Inflammatory macrophage (primary cell): ENCODE data around the gene ZSCAN25.
A peak's percentile ranks its signal among the peaks of the same experiment; 100 is the strongest.
"Not testable (repeated sequence)": the region's sequence is repeated elsewhere in the genome, so short reads cannot be mapped to it uniquely, and the experiment has no call there.

Experiments used
- DNase-seq, 2 donors: peaks; one replicate each; pipeline ENCODE4 v3.0.0-alpha.2; 2020 to 2022

The ZSCAN25 gene

GRCh38 chr7:99651290-99651689 lies 34.5 kb downstream of the ZSCAN25 start:
- DNase-seq: no peak

DNA sequence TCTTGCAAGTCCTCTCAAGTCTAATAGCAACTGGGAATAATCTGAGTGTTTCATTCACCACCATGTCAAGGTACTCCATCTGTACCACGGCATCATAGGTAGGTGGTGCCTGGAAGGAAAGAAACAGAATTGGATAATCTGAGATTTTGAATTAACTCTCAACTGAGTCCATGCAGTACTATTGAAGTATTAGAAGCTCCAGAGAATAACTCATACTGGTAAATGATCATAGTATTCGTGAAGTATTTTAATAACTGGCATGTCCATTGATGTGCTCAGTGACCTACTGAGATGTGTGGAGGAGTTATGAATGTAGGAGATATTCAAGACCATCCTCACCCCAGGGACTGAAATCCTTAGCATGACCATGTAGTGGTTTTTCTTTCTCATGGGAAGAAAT lies 35.9 kb downstream of the ZSCAN25 start:
- DNase-seq: no peak

DNA sequence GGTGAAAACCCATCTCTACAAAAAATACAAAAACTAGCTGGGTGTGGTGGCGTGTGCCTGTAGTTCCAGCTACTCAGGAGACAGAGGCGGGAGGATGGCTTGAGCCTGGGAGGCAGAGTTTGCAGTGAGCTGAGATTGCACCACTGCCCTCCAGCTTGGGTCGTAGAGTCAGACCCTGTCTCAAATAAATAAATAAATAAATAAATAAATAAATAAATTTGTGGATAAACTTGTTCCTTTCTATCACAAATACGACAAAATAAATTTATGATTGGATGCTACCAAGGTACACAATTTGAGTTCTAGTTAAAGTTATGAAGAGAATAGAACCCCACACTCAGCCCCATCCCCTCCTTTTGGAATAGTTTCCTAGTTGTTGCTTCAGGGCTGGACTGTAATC lies 36.5 kb downstream of the ZSCAN25 start:
- not testable (repeated sequence) for DNase-seq

- no peak for DNase-seq
Measured at GRCh38 chr7:99653754-99654153, 37.0 kb downstream of the ZSCAN25 start.

DNA sequence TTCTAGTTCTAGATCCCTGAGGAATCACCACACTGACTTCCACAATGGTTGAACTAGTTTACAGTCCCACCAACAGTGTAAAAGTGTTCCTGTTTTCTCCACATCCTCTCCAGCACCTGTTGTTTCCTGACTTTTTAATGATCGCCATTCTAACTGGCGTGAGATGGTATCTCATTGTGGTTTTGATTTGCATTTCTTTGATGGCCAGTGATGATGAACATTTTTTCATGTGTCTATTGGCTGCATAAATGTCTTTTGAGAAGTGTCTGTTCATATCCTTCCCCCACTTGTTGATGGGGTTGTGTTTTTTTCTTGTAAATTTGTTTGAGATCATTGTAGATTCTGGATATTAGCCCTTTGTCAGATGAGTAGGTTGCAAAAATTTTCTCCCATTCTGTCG lies 37.9 kb downstream of the ZSCAN25 start:
- not testable (repeated sequence) for DNase-seq

DNA sequence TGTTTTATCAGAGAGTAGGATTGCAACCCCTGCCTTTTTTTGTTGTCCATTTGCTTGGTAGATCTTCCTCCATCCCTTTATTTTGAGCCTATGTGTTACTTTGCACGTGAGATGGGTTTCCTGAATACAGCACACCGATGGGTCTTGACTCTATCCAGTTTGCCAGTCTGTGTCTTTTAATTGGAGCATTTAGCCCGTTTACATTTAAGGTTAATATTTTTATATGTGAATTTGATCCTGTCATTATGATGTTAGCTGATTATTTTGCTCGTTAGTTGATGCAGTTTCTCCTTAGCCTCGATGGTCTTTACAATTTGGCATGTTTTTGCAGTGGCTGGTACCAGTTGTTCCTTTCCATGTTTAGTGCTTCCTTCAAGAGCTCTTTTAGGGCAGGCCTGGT lies 41.1 kb downstream of the ZSCAN25 start:
- DNase-seq: not testable (repeated sequence)

DNA sequence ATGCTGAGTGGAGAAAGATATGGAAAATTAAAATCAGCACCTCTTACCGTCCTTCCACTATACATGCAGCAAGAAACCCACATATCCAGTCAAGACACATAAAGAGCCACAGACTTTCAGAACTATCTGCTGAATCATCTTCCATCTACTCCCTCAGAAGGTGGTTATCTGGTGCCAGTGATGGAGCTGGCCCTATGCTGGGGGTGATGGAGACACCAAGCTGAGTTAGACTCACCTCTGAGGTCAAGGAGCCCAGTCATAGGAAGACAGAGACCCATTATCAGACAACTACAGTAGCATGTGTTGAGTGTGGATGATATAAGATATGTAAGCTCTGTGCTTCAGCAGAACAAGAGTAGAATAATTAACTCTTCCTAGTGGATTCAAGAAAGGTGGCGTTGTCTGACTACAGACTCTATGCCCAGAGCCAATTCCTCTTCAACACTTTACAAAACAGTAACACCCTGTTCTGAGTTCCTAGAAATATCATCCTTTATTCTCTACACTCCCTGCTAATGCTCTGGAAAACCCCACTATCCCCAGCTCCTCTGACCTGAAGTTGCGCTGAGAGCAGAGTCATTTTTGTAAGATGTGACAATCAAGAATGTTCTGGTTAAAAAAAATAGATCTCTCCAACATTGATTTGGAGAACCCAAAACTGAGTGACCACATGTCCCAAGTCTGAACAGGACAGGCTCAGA lies 48.7 kb downstream of the ZSCAN25 start:
- DNase-seq: peak in 1 of 2 donors; percentile 13

DNA sequence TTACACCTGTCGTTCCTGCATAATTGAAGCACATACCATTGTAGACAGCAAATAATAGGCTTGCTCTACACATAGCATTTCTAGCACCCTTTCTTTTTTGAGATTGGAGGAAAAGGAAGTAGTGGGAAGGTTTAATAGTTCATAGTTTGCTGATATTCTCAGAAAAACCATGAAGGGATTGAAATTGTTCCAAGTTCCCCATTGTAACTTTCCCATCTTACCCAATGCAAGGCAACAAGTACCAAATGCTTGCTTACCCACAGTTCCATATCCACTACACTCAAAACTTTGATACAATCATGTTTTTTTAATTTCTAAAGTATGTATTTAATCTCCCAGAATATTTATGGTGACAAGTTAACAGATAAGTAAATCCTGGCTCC lies 49.3 kb downstream of the ZSCAN25 start:
- peak; percentile 66 to 91 for DNase-seq

DNA sequence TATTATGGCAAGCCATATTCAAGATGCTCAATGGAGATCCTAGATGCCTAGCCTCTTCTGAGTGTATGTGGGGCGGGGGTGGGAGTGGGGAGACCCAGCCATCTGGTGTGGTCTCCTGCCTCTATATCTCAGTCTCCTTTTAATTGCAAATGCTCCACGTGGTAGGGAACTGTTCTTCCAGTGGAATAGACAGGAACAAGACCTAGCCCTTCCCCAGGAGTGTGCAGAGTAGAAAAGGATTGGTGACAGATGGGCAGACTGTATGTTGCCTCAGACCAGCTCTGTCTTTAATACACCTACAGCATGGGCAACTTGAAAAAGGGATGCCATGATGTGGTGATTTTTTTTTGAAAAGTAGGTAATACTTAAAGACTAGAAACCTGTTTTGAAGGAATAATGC lies 50.4 kb downstream of the ZSCAN25 start:
- no peak for DNase-seq

DNA sequence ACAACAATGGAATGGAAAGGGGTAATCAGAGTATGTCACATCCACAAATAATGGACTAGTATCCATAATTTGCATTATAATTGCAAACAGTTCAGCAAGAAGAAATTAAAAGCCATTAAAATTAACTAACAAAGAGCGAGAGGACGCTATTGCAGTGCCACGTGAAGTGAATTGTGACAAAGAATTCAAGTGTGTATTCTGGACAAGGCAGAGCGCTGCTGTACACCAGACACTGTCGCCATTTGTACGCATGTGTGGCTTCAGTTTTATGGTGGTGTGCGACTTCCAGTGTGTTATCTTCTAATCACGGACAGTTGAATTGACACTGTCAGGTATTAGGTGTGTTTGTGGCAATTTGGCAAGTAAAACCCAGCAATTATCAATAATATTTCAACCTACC lies 51.8 kb downstream of the ZSCAN25 start:
- no peak for DNase-seq

- peak; percentile 19 to 25 for DNase-seq
Measured at GRCh38 chr7:99669782-99670181, 53.0 kb downstream of the ZSCAN25 start.

- DNase-seq: peak in 1 of 2 donors; percentile 36
Measured at GRCh38 chr7:99672573-99672972, 55.8 kb downstream of the ZSCAN25 start.

GRCh38 chr7:99674995-99675742 lies 58.4 kb downstream of the ZSCAN25 start:
- no peak for DNase-seq

DNA sequence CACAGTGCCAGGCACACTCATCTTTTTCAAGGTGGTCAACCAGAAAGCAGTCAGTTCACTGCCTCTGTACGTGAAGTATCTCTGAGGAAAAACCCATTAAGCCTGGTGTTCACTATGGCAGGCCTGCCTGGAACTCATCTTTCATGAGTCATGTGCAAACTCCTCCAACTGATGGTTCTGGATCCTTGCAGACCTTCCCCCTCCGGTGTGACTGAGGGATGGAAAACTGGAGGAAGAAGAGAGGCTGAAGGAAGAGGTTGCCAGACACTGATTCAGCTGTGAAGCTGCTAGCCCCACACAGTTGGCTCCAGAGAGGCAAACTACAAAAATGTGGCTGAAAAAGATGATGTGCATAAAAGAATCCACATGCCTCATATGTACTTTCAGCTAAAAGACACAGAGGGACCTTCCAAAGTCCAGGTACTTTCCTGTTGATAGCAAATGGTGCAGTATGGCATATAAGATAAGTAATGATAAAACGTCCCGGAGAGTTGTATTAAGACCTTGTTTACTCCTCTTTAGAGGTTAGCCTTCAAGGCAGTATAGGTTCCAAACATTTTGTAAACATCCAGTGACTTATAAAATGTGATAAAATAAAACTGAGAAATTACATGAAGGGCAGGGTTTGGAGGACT lies 60.4 kb downstream of the ZSCAN25 start:
- DNase-seq: no peak

- DNase-seq: no peak
Measured at GRCh38 chr7:99677648-99678045, 60.9 kb downstream of the ZSCAN25 start.

DNA sequence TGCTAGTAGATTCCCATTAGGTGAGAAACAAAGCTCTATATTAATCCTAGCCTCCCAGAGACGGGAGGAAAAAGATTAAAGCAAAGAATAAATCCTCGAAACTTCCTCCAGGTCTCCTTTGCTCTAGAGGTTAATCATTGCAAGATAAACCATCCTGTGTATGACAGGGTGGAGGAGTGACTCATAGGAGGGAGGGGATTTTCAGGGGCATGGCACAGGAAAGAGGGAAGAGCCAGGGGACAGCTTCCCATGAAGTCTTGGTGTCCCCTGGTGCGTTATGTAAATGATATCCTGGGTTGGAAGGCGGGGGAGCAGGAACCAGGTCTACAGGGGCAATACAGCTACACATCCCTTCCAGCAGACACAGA lies 62.3 kb downstream of the ZSCAN25 start:
- DNase-seq: no peak

DNA sequence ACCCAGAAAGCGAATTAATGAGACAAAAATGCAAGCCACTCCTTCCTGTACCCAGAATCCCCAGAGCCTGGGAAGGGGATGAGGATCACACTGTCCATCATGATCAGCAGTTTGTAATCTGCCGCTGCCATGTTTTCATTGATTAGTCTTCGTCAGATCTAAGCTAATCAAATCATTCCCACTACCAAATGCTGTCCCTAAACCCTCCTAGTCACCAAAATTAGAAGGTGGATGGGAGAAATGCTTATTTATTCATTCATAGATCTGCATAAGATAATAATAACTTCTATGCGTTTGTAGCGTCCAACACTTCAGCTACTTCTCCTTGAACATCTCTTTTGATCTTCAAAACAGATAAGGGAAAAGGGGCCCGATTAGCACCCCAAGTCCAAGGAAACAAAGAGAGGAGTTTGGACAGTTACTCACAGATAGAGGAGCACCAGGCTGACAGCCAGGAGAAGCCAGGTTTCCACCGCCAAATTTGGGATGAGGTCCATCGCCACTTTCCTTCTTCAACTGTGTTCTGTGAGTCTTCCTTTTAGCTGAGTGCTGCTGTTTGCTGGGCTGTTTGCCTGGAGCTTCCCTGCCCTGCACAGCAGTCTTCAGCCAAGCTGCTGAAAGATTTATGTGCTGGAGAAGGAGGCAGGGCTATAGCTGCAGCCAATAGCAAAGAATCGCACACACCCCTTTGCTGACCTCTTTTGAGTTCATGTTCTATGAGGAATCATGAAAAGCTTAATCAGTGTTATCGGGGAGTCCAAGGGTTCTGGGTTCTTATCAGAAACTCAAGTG lies 62.9 kb downstream of the ZSCAN25 start, which contains the start of gene CYP3A5:
Gene CYP3A5 (minus strand): TSS at position 597 of the 792 bp plus-strand sequence. CDS start 100 bp downstream, at position 497.
- DNase-seq: no peak
